GM10266 (cell line): ENCODE measurements around the gene CTNND2.

Experiments
- DNase-seq: peaks from one replicate; pipeline ENCODE4 v3.0.0; 2012; ENCODE audit errors: extremely low spot score
- CTCF ChIP-seq: IDR thresholded peaks from 2 replicates; pipeline ENCODE4 v1.5.1; 2012; ENCODE audit warnings: mild to moderate bottlenecking, low read depth; ENCODE audit not compliant: control insufficient read depth, insufficient read depth; ENCODE audit errors: missing control alignments

Gene CTNND2

GRCh38 chr5:11385251-11385900, 518.9 kb downstream of the CTNND2 start:
- DNase-seq, result no peak
- TF ChIP-seq CTCF, result no peak

GRCh38 chr5:11384441-11385250, 519.6 kb downstream of the CTNND2 start:
- no peak for DNase-seq
- TF ChIP-seq CTCF, result no peak

GRCh38 chr5:11383506-11384095, 520.6 kb downstream of the CTNND2 start:
- no peak for DNase-seq
- no peak for TF ChIP-seq CTCF

GRCh38 chr5:11378461-11378860, 525.8 kb downstream of the CTNND2 start:
- no peak for DNase-seq
- no peak for TF ChIP-seq CTCF

- no peak for TF ChIP-seq CTCF
- DNase-seq, result no peak
Measured at GRCh38 chr5:11377896-11378295, 526.4 kb downstream of the CTNND2 start.

GRCh38 chr5:11372191-11372590, 532.1 kb downstream of the CTNND2 start:
- DNase-seq, result no peak
- TF ChIP-seq CTCF, result no peak

- TF ChIP-seq CTCF, result no peak
- no peak for DNase-seq
Measured at GRCh38 chr5:11371021-11371420, 533.2 kb downstream of the CTNND2 start.
